ENCODE measurements around the gene FAM53A. TPM values are rescaled to one million over a fixed set of nuclear protein-coding genes. Genes with fewer than 3 reads are reported as not detected.

Gene FAM53A
- total RNA-seq, 3 donors from 2014 or later (not counting 1 experiment from before 2014, with no cell fraction given): 1.9 to 2.9 (median 2.3) TPM

- TF ChIP-seq, protein P1, sequence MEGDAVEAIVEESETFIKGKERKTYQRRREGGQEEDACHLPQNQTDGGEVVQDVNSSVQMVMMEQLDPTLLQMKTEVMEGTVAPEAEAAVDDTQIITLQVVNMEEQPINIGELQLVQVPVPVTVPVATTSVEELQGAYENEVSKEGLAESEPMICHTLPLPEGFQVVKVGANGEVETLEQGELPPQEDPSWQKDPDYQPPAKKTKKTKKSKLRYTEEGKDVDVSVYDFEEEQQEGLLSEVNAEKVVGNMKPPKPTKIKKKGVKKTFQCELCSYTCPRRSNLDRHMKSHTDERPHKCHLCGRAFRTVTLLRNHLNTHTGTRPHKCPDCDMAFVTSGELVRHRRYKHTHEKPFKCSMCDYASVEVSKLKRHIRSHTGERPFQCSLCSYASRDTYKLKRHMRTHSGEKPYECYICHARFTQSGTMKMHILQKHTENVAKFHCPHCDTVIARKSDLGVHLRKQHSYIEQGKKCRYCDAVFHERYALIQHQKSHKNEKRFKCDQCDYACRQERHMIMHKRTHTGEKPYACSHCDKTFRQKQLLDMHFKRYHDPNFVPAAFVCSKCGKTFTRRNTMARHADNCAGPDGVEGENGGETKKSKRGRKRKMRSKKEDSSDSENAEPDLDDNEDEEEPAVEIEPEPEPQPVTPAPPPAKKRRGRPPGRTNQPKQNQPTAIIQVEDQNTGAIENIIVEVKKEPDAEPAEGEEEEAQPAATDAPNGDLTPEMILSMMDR (IDR thresholded peaks at IDR 0.05): no peak
- peaks cover 8 to 9% of the 10 kb centered on the region in 2 donors for H3K4me1 Mint-ChIP-seq
- no peaks in the 10 kb centered on the region for H3K36me3 Mint-ChIP-seq
- no peak overlapping the region for H3K27ac Mint-ChIP-seq
- no peaks in the 10 kb centered on the region for H3K36me3 ChIP-seq (ENCODE audit: control insufficient read depth, insufficient read depth, low read length)
- ATAC-seq: peak in 1 of 3 donors; percentile 25
- no peaks in the 10 kb centered on the region for H3K4me1 ChIP-seq (ENCODE audit: control insufficient read depth, insufficient read depth, low read length)
- no peaks in the 10 kb centered on the region for H3K9me3 ChIP-seq (ENCODE audit: control insufficient read depth, insufficient read depth, low read length)
- no peak overlapping the region for H3K4me3 ChIP-seq (ENCODE audit: low read length)
- H3K27me3 ChIP-seq (ENCODE audit: control insufficient read depth, insufficient read depth, low read length): no peaks in the 10 kb centered on the region
- intact Hi-C loops (cut with micrococcal nuclease): no loop called here
- DNase-seq: no peak
- WGBS (ENCODE audit: insufficient coverage): 91% methylated on average over 29 of the region's 29 CpGs
- H3K27me3 Mint-ChIP-seq (ENCODE audit: low read depth in 2 of 2): no peaks in the 10 kb centered on the region
- no peak overlapping the region for H3K4me3 Mint-ChIP-seq
- H3K27ac ChIP-seq (ENCODE audit: low read length): no peak overlapping the region
- peaks cover 0 to under 1% of the 10 kb centered on the region in 2 donors for H3K9me3 Mint-ChIP-seq
Measured at GRCh38 chr4:1612278-1613098, 71.6 kb downstream of the FAM53A start.

DNA sequence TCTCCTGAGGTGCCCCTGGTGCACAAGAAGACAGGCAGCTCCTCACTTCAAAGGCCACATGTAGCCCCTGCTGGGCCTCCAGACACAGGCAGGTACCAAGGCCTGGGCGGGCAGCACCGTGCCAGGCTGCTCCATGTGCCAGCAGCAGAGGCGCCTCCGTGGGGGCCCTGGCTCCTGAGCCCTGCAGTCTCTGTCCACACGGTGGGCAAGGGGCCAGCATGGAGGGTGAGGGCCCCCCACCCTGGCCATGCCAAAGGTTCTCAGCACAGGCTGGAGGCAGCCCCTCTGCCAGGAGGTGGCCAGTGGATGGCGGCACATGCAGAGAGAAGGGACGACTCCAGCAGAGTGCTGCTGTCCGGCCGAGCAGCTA, 72.6 kb downstream of the FAM53A start:
- Histone ChIP-seq H3K9me3 (ENCODE audit: control insufficient read depth, insufficient read depth, low read length) (no peaks in the 10 kb centered on the region), H3K4me3 (ENCODE audit: low read length) (no peak overlapping the region), H3K27ac (ENCODE audit: low read length) (no peak overlapping the region), H3K4me1 (ENCODE audit: control insufficient read depth, insufficient read depth, low read length) (no peaks in the 10 kb centered on the region), H3K36me3 (ENCODE audit: control insufficient read depth, insufficient read depth, low read length) (no peaks in the 10 kb centered on the region), H3K27me3 (ENCODE audit: control insufficient read depth, insufficient read depth, low read length) (no peaks in the 10 kb centered on the region)
- 91% methylated on average over 9 of the region's 9 CpGs for WGBS (ENCODE audit: insufficient coverage)
- ATAC-seq (no peak), DNase-seq (no peak)
- H3K4me1 Mint-ChIP-seq: peaks cover 8 to 9% of the 10 kb centered on the region in 2 donors
- intact Hi-C loops (cut with micrococcal nuclease): no loop called here
- TF ChIP-seq, protein P1 (IDR thresholded peaks at IDR 0.05): no peak
- no peak overlapping the region for H3K4me3 Mint-ChIP-seq
- no peaks in the 10 kb centered on the region for H3K27me3 Mint-ChIP-seq (ENCODE audit: low read depth in 2 of 2)
- H3K36me3 Mint-ChIP-seq: no peaks in the 10 kb centered on the region
- no peak overlapping the region for H3K27ac Mint-ChIP-seq
- H3K9me3 Mint-ChIP-seq: no peaks in the 10 kb centered on the region

- Histone ChIP-seq H3K4me1 (ENCODE audit: control insufficient read depth, insufficient read depth, low read length) (no peaks in the 10 kb centered on the region), H3K27ac (ENCODE audit: low read length) (no peak overlapping the region), H3K4me3 (ENCODE audit: low read length) (no peak overlapping the region), H3K36me3 (ENCODE audit: control insufficient read depth, insufficient read depth, low read length) (no peaks in the 10 kb centered on the region), H3K27me3 (ENCODE audit: control insufficient read depth, insufficient read depth, low read length) (no peaks in the 10 kb centered on the region), H3K9me3 (ENCODE audit: control insufficient read depth, insufficient read depth, low read length) (no peaks in the 10 kb centered on the region)
- Mint-ChIP-seq H3K4me3 (no peak overlapping the region), H3K27ac (no peak overlapping the region), H3K4me1 (peaks cover 8 to 9% of the 10 kb centered on the region in 2 donors), H3K27me3 (ENCODE audit: low read depth in 2 of 2) (no peaks in the 10 kb centered on the region), H3K36me3 (no peaks in the 10 kb centered on the region), H3K9me3 (no peaks in the 10 kb centered on the region)
- TF ChIP-seq, protein P1 (IDR thresholded peaks at IDR 0.05): no peak
- WGBS (ENCODE audit: insufficient coverage): 84% methylated on average over 21 of the region's 21 CpGs
- no peak for DNase-seq
- intact Hi-C loops (cut with micrococcal nuclease): no loop called here
- no peak for ATAC-seq
Measured at GRCh38 chr4:1610791-1611500, 73.2 kb downstream of the FAM53A start.

All from natural killer cell (primary cell).